AG20443 (cell line): Measurements from ENCODE around the gene TRMT2A.

Experiments used
- DNase-seq: peaks from one replicate; pipeline ENCODE4 v3.0.0; 2012; ENCODE audit warnings: low spot score, mixed read lengths

Gene TRMT2A

GRCh38 chr22:20148414-20148813 lies 31.4 kb upstream of the TRMT2A start:
- no peak for DNase-seq

- DNase-seq, result no peak
These were observed 30.4 kb upstream of the TRMT2A start for GRCh38 chr22:20147237-20147988.

GRCh38 chr22:20146777-20147176 lies 29.8 kb upstream of the TRMT2A start:
- no peak for DNase-seq

DNA sequence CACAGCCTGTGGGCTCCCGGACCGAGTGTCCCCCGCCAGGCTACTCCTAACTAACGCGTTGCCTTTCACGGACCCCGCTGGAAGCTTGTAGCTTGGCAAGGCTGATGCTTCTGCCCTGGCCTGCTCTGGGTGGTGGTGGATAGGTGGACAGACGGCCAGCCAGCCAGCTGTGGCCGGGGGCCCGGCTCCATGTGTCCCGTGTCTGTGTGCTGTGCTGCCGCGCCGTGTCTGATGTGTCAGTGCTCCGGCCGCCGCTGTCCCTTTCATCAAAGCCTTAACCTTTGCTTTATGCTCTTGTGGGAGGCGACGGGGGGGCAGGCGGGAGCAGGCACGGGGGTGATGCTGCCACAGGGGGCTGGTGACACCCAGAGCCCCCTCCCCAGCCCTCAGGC lies 28.8 kb upstream of the TRMT2A start:
- no peak for DNase-seq

- DNase-seq, result no peak
These were observed 28.3 kb upstream of the TRMT2A start for GRCh38 chr22:20145206-20145831.

DNA sequence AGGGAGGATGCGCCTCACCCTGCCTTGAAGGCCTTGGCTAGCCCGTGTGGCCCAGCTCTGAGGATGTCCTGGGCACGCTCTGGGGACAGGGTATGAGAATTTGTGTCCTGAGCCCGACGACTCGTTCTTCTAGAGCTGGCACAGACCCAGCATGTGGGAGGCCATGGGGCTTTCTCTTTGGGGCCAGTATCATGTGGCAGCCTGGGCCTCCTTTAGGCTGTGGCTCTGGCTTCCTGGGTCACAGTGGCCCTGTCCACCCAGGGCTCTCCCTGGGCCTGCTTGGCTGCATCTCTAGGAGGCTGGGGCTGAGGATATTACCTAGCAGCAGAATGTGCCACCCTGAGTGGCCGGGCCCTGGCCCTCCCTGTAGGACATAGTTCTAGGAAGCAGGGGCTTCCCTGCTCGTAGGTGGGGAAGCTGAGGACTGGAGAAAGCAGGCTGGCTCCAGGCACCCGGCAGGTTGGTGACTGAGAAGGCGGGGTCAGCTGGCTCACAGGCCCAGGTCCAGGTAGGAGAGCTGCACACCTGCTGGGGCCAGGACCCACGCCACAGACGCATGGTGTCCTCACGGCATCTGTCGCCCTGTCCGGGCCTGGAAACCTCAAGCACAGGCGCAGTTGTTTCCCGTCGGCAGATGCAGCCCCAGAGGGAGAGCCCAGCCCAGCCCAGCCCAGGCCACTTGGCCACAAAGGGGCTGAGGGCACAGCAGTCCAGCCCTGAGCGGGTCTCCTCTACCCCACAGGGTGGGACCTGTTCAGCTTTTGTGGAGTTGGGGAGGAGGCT lies 27.0 kb upstream of the TRMT2A start:
- no peak for DNase-seq

DNA sequence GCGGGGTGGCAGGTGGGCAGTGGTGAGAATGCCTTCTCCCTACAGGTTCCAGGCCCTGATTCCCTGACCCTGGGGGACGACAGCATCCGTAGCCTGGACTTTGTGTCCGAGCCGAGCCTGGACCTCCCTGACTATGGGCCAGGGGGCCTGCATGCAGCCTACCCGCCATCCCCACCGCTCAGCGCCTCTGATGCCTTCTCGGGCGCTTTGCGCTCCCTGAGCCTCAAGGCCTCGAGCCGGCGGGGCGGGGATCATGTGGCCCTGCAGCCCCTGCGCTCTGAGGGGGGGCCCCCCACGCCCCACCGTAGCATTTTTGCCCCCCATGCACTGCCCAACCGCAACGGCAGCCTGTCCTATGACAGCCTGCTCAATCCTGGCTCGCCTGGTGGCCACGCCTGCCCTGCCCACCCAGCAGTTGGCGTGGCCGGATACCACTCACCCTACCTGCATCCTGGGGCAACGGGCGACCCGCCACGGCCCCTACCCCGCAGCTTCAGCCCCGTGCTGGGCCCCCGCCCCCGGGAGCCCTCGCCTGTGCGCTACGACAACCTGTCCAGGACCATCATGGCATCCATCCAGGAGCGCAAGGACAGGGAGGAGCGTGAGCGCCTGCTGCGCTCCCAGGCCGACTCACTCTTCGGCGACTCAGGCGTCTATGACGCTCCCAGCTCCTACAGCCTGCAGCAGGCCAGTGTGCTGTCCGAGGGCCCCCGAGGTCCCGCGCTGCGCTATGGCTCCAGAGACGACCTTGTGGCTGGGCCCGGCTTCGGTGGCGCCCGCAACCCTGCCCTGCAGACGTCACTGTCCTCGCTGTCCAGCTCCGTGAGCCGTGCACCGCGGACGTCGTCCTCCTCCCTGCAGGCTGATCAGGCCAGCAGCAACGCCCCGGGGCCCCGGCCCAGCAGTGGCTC lies 25.9 kb upstream of the TRMT2A start:
- no peak for DNase-seq

DNA sequence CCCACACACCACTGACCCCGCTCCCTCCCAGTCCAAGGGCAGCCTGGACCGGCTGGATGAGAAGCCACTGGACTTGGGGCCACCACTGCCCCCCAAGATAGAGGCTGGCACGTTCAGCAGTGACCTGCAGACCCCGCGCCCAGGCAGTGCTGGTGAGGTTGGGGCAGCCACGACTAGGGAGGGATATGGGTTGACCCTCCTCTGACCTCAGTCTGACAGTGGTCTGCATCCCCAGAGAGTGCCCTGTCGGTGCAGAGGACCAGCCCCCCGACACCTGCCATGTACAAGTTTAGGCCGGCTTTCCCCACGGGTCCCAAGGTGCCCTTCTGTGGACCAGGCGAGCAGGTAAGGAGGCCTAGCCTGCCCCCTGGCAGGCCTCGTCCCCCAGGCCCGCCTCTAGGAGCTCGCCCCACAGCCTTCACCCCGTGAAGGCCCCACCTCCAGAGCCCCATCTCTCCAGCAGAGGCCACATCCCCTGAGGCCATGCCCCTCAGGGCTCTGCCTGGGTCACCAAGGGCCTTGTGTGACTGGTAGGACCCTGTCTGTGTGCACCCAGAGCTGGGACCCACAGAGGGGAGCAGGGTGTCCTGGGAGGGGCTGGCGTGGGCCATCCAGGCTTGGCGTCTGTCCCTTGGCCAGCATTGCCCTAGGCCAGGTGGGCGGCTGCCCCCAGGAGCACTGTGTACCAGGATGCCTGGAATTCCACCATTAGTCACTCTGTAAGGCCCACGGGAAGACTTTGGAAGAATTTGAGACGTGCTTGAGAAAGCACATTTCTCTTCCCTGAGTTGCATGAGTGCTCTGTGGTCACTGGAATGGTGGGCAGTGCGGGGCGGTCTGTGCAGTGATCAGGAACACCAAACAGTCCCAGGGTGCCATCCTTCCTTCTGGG lies 24.4 kb upstream of the TRMT2A start:
- peak; percentile 71 for DNase-seq

GRCh38 chr22:20140521-20140964 lies 23.5 kb upstream of the TRMT2A start:
- no peak for DNase-seq

DNA sequence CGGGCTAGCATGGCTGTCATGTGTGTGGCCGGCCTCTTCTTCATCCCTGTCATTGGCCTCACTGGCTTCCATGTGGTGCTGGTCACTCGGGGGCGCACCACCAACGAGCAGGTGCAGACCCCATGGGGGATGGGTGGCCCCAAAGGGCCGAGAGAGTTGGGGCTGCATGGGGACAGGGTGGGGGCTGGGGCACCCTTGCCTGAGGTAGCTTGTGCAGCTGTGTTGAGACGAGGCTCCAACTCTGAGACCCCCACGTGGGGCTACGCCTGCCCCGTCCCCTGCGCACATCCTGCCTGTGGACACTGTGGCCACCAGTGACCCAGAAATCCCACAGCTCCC lies 23.1 kb upstream of the TRMT2A start:
- no peak for DNase-seq

GRCh38 chr22:20139391-20140106 lies 22.5 kb upstream of the TRMT2A start:
- DNase-seq, result no peak

DNA sequence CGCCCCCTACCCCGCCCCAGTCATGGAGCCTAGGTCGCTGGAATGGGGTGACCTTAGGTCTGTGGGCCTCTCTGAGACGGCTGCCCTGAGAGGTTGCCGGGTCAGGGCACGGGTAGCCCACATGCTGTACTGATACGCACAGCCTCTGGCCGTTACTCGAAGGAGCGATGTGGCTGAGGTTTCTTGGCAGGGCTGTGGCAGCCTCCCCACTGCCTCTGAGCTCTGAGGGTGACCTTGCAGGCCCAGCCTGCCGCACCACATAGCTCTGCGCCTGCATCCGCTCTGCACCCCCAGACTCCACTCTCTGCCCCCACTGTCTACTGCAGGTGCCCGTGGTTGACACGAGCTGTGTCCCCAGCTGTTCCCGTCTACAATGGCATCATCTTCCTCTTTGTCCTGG lies 21.8 kb upstream of the TRMT2A start:
- DNase-seq, result no peak

GRCh38 chr22:20138417-20138738 lies 21.4 kb upstream of the TRMT2A start:
- DNase-seq, result no peak

- DNase-seq, result no peak
These were observed 20.8 kb upstream of the TRMT2A start for GRCh38 chr22:20137671-20138416.

- no peak for DNase-seq
These were observed 20.1 kb upstream of the TRMT2A start for GRCh38 chr22:20137113-20137512.

DNA sequence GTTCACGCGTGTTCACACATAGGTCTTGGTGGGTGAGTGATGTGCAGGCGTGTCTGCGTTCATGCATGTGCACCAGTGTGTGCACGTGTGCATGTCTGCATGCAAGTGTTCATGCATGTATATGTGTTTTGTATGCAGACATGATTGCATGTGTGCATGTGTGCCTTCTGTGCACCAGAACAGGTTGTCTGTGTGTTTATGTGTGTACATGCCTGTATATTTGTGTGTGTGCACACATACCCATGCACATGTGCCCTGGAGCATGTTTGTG lies 19.5 kb upstream of the TRMT2A start:
- DNase-seq, result no peak

DNA sequence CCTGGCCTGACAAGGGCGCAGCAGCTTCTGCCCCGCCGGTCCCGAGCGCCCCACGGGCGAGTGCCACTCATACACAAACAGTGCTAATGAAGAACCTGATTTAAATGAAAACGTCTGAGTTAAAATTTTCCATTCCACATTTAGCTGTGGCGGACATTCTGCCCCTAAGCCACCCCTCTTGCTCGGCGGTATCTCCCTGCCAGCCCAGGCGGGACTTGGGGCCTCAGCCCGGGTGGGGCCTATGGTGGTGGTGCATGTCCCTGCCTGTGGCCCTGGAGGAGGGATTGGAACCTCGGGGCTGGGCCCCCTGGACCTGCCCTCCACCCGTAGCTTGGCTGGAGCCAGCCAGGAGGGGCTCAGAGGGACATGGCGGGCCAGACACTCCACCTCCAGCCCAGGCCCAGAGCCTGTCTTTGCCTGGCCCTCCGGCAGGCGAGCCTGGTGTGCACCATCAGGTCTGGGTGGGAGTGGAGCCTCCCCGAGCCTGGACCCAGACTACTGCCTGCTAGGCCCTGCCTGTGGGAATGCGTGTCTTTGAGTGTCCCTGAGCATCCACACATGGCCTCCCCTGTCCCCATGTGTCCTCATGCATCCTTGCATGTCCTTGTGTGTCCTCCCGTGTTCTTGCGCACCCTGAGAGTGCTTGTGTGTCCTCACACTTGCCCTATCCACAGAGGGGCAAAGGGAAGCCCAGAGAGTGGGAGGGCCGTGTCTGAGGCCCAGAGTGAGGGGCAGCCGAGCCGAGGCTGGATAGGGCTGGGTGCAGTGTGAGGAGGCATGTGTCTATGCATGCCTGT lies 19.0 kb upstream of the TRMT2A start:
- DNase-seq, result no peak

DNA sequence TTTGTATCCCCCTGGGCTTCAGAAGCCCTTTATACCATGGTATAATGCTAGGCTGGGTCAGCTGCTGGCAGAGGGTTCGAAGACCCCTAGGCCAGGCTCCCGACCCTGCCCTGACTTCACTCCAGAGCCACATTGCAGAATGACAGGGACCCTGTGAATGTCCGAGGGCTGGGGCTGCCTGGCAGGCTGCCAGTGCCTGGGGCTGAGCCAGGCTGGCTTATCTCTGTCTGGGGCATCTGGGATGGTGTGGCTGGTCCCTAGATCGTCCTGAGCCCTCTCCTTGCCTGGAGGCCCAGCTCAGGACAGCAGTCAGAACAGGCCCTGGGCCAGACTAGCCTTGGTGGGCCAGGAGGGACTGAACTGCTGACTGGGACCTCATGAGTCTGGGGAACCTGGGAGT lies 18.2 kb upstream of the TRMT2A start:
- DNase-seq, result no peak

GRCh38 chr22:20133930-20134549 lies 17.0 kb upstream of the TRMT2A start:
- DNase-seq, result no peak
